Stimulated activated CD4-positive, alpha-beta T cell treated with anti-CD3 and anti-CD28 coated beads, TNF-alpha, amount 100 ng/mL, for 24 hours (primary cell): ENCODE data around the gene GALNT17.

Experiments
- DNase-seq, 3 experiments: peaks; one replicate each; pipeline ENCODE4 v3.0.0-alpha.2; 2020; ENCODE audit warnings: low read depth in 3 of 3

The GALNT17 gene

GRCh38 chr7:71739520-71740173, 607.7 kb downstream of the GALNT17 start:
- DNase-seq = no peak

DNA sequence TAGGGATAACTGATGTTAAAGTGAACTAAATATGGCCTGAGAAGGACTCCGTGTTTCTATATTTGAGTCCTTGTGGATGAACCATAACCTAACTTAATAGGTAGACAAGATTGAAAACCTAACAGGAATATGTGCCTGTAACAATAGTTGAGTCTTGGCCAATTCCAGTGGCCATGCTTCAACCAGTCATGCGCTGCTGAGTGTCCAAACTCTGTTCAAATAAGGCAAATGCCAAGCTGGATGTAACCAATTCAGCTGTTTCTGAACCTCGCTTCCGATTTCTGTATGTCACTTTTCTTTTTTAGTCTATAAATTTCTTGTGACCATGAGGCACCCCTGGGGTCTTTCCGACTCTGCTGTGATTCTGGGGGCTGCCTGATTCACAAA, 608.2 kb downstream of the GALNT17 start:
- DNase-seq = no peak

GRCh38 chr7:71746006-71746405, 614.1 kb downstream of the GALNT17 start:
- no peak for DNase-seq

- DNase-seq = no peak
These were observed 618.3 kb downstream of the GALNT17 start for GRCh38 chr7:71750290-71750689.

- DNase-seq = peak in 1 of 3 experiments; percentile 43
These were observed 620.4 kb downstream of the GALNT17 start for GRCh38 chr7:71752171-71752935.

DNA sequence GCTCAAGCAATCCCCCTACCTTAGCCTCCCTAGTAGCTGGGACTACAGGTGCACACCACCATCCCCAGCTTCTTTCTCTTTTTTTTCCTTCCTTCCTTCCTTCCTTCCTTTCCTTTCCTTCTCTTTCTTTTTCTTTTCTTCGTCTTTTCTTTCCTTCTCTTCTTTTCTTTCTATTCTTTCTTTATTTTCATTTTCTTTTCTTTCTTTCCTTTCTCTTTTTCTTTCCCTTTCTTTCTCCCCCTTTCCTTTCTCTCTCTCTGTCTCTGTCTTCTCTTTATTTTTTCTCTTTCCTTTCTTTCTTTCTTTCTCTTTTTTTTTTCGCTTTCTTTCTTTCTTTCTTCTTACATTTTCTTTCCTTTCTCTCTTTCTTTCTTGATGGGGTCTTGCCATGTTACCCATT, 621.3 kb downstream of the GALNT17 start:
- DNase-seq = no peak

DNA sequence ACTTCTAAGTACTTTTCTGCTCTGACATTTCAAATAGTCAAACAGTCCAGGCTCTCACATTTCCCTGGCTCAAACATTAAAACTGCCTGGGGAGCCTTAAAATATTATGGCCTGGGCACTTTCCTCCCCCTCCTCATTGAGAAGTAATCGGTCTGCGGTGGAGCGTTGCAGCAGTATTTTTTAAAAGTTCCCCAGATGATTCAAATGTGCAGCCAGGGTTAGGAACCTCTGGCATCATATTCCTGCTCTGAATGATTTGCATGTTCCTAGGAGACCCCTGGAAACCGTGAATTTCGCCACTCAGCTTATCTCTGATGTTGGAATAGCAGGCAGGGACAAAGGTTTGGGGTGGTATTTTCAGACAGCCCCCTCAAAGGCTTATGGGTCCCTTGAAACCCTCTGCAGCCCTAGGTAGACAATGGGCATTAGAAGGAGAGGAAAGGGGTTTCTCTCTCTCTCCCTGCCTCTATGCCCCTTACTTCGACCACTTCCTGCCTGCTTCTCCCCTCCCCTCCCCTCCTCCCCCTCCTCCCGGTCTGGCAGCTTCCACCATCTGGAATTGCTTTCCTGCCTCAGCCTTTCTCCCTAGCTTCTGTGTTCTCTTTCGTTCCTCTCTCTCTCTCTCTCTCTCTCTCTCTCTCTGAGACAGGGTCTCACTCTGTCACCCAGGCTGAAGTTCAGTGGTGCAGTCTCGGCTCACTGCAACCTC, 622.2 kb downstream of the GALNT17 start:
- DNase-seq = no peak

GRCh38 chr7:71754828-71755227, 622.9 kb downstream of the GALNT17 start:
- no peak for DNase-seq

- DNase-seq = no peak
These were observed 629.4 kb downstream of the GALNT17 start for GRCh38 chr7:71761336-71761735.
